ENCODE results near the gene LSM12. TPM values are rescaled to one million over a fixed set of nuclear protein-coding genes. Genes with fewer than 3 reads are reported as not detected.

The LSM12 gene
- 24.0 TPM for total RNA-seq

GRCh38 chr17:44066204-44066930, at the start of gene LSM12:
Gene LSM12 (minus strand): TSS chr17:44066671. CDS start chr17:44066587, 84 bp downstream.

GRCh38 chr17:44070455-44071197, 4.2 kb upstream of the LSM12 start, which contains the start of gene G6PC3:
Gene G6PC3 (plus strand): TSS chr17:44070735. CDS start chr17:44070966, 231 bp downstream.

GRCh38 chr17:44014437-44015172, 51.9 kb downstream of the LSM12 start, which contains the start of gene TMEM101:
Gene TMEM101 (minus strand): TSS chr17:44014963. CDS start chr17:44014952, 11 bp downstream.

DNA sequence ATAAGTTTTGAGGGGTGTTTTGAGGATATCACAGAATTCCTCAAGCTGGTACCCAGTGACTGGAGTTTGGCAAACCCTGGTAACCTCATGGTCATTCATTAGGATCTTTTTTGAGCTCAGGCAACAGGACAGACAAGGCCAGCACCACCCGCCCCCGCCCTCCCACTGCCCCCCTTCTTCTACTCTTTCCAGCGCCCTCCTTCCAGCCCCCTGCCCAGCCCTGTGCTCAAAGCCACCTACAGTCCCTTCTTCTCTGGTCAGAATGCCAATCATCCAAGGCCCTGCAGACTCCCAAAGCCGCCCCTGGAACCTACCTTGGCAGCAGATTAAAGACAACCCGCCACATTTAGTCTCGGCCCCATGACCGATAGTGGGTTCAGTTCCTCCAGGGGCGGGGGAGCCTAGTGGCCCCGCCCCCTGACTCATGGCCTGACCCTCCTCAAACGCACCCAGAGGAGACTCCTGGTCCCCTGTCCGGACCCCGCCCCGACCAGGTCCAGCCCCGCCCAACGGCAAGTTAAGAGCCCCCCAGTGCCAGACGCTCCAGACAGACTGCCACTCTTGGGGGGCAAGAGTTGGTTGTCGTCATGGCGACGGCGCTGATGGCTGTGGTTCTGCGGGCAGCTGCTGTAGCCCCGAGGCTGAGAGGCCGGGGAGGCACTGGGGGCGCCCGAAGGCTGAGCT, 62.3 kb downstream of the LSM12 start, which contains the start of gene NAGS:
Gene NAGS, plus strand, starts transcription at position 546 of the 684 bp plus-strand sequence. Its CDS starts 42 bp downstream, at position 588.

Small RNAs within 50 kb of the gene (small RNA-seq; reads per million reads assigned to genes)
- gene RF00012 (ENCODE audit: low replicate concordance): not detected

Other genes starting within 250 kb of the LSM12 start
- gene MPP3, start 233.5 kb downstream of the LSM12 start, total RNA-seq: 10.0 TPM
- gene CD300LG, start 219.5 kb downstream of the LSM12 start, total RNA-seq: 1.2 TPM
- gene MPP2, start 159.1 kb downstream of the LSM12 start, total RNA-seq: 4.6 TPM
- gene PPY, start 124.2 kb downstream of the LSM12 start, total RNA-seq: not detected
- gene PYY, start 112.7 kb downstream of the LSM12 start, total RNA-seq: not detected
- 8.9 TPM for gene NAGS, start 62.0 kb downstream of the LSM12 start, total RNA-seq
- 46.5 TPM for gene TMEM101, start 51.7 kb downstream of the LSM12 start, total RNA-seq
- gene G6PC3, start 4.1 kb upstream of the LSM12 start, total RNA-seq: 47.4 TPM
- gene HDAC5, start 57.0 kb upstream of the LSM12 start, total RNA-seq: 74.9 TPM
- 2.5 TPM for gene HROB, start 75.3 kb upstream of the LSM12 start, total RNA-seq
- gene ASB16, start 104.0 kb upstream of the LSM12 start, total RNA-seq: 5.7 TPM
- gene TMUB2, start 120.3 kb upstream of the LSM12 start, total RNA-seq: 36.3 TPM
- gene ATXN7L3, start 133.2 kb upstream of the LSM12 start, total RNA-seq: 34.6 TPM
- gene UBTF, start 153.0 kb upstream of the LSM12 start, total RNA-seq: 75.9 TPM
- 72.8 TPM for gene SLC4A1, start 201.5 kb upstream of the LSM12 start, total RNA-seq
- 6.0 TPM for gene RUNDC3A, start 241.9 kb upstream of the LSM12 start, total RNA-seq

Measured in metanephros (tissue), 2 donors.